ENCODE measurements around the gene NRIP2.
A peak's percentile ranks its signal among the peaks of the same experiment; 100 is the strongest.

Gene NRIP2

GRCh38 chr12:2857021-2857431 is 22.2 kb upstream of the NRIP2 start, which contains the start of gene TEX52:
TEX52 (minus strand) TSS chr12:2857039; CDS start chr12:2857026, 13 bp downstream.
- DNase-seq (ENCODE audit: low read depth) = no peak
- H3K4me3 ChIP-seq (ENCODE audit: control insufficient read depth, low read depth, low read length) = no peak within 1 kb of the TSS
- no peak for TF ChIP-seq CTCF (IDR thresholded peaks at IDR 0.05; ENCODE audit: control insufficient read depth, insufficient read depth, low read depth, low read length, missing control alignments)

DNA sequence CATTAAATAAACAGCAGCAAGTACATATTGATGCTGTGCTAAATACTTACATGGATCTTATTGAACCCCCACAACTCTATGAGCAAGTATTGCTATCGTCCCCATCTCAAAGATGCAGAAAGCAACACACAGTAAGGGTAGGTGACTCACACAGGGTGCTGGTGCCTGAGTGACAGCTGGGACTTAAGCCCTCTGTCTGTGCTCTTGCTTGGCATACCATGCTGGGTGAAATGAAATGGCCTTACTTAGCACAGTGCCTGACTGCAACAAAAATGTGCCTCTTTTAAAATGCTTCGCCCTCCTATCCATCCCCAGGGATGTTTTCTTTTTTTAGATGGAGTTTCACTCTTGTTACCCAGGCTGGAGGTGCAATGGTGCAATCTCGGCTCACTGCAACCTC is 21.2 kb upstream of the NRIP2 start:
- H3K4me3 ChIP-seq (ENCODE audit: control insufficient read depth, low read depth, low read length) = no peak overlapping the region
- no peak for DNase-seq (ENCODE audit: low read depth)
- no peak for TF ChIP-seq CTCF (IDR thresholded peaks at IDR 0.05; ENCODE audit: control insufficient read depth, insufficient read depth, low read depth, low read length, missing control alignments)

DNA sequence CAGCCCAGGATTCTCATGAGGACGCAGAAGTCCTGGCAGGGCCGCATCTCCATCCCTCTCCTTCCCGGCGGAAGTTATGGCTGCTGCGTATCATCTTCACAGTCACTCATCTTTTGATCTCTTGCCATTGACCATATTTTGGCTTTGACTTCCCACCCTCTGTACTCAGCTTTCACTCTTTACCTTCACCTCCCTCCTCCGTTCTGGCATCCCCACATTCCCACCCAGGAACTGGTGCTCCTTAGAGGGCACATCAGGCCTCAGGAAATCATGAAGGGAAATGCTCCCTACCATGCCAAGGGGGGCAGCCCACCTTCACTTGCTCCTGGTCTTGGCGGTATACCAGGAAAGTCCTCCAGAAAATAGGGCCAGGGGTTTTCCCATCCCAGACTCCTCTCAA is 20.7 kb upstream of the NRIP2 start:
- no peak for DNase-seq (ENCODE audit: low read depth)
- no peak for TF ChIP-seq CTCF (IDR thresholded peaks at IDR 0.05; ENCODE audit: control insufficient read depth, insufficient read depth, low read depth, low read length, missing control alignments)
- no peak overlapping the region for H3K4me3 ChIP-seq (ENCODE audit: control insufficient read depth, low read depth, low read length)

DNA sequence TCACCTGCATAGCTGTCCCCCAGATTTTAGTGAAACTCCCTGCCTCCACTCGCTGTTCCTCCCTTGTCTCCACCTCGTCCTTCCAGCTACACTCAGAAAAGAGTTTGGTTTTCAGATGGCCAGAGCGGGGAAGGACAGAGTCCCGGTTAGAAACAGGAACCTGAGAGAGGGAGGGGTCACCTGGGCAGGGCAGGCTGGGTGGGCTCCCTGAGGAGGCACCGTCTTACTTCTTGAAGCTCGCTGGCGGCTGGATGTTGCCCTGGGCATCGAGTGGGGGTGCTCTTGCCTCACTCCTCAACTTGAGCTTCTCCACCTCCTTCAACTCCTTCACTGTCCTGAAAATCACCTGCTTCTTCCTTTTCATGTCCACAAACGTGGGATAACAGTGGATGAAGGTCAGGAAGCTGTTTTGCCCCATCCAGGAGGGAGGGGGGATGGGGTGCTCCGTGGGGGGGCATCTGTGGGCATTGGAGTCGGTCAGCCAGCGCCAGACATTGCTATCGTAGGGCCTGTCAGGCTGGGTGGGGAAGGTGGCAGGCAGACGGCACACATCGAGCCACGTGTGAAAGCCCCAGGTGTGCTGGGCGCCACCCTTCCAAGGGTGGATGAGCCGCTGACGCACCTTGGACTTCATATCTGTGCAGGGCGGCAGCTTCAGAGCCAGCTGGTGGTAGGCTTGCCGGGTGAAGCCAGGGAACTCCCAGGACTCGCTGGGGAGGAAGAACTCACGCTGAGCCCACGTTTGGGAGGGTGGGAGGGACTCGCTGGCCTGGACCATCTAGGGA is 20.0 kb upstream of the NRIP2 start:
- H3K4me3 ChIP-seq (ENCODE audit: control insufficient read depth, low read depth, low read length) = no peak overlapping the region
- no peak for DNase-seq (ENCODE audit: low read depth)
- no peak for TF ChIP-seq CTCF (IDR thresholded peaks at IDR 0.05; ENCODE audit: control insufficient read depth, insufficient read depth, low read depth, low read length, missing control alignments)

GRCh38 chr12:2853626-2854025 is 18.8 kb upstream of the NRIP2 start:
- no peak overlapping the region for H3K4me3 ChIP-seq (ENCODE audit: control insufficient read depth, low read depth, low read length)
- peak; percentile 88 for TF ChIP-seq CTCF (IDR thresholded peaks at IDR 0.05; ENCODE audit: control insufficient read depth, insufficient read depth, low read depth, low read length, missing control alignments)
- DNase-seq (ENCODE audit: low read depth) = no peak

DNA sequence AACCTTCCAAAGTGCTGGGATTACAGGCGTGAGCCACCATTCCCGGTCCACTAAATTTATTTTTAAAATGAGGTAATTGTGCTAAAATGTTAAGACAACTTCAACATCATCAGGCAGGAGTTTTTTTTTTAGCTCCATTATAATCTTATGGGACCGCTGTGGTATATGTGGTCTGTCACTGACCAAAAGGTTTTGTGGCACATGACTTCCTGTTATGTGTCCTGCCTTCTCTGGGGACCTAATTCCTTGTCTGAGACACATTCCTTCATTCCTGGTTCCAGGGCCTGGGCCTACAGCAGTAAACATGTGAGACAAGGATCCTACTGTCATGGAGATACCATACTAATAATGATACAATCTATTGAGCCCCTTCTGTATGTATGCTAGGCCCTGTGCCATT is 17.1 kb upstream of the NRIP2 start:
- DNase-seq (ENCODE audit: low read depth) = no peak
- H3K4me3 ChIP-seq (ENCODE audit: control insufficient read depth, low read depth, low read length) = no peak overlapping the region
- no peak for TF ChIP-seq CTCF (IDR thresholded peaks at IDR 0.05; ENCODE audit: control insufficient read depth, insufficient read depth, low read depth, low read length, missing control alignments)
